Measurements from ENCODE around the gene FGD4. TPM values are rescaled to one million over a fixed set of nuclear protein-coding genes. Genes with fewer than 3 reads are reported as not detected.

The FGD4 gene
- total and polyA plus RNA-seq, 2 donors from 2014 or later: 4.9 to 55.5 TPM

- Histone ChIP-seq H3K27me3 (ENCODE audit: control insufficient read depth, insufficient read depth, low read length) (no peaks in the 10 kb centered on the region), H3K9ac (ENCODE audit: low read length in 3 of 3) (no peak overlapping the region), H3K4me3 (ENCODE audit: low read length in 3 of 3) (no peak overlapping the region), H3K27ac (ENCODE audit: low read depth in 2 of 2, low read length in 2 of 2) (no peak overlapping the region), H3K36me3 (ENCODE audit: control insufficient read depth in 2 of 3, insufficient read depth in 3 of 3, low read length in 3 of 3) (no peaks in the 10 kb centered on the region), H3K4me1 (ENCODE audit: control insufficient read depth in 2 of 3, insufficient read depth in 2 of 3, low read depth in 1 of 3, low read length in 3 of 3) (peaks cover 0 to 31% (median 26%) of the 10 kb centered on the region in 3 donors), H3K9me3 (ENCODE audit: control insufficient read depth in 2 of 3, insufficient read depth in 1 of 3, low read length in 3 of 3) (no peaks in the 10 kb centered on the region)
- DNase-seq: no peak
- TF ChIP-seq CTCF (IDR thresholded peaks at IDR 0.05; ENCODE audit: borderline replicate concordance, extremely low read depth, insufficient read depth): no peak
- FAIRE-seq: no peak
- intact Hi-C loops (cut with DNase I): no loop called here
Measured at GRCh38 chr12:32551058-32551457, 151.7 kb downstream of the FGD4 start.

GRCh38 chr12:32558903-32559302 is 159.5 kb downstream of the FGD4 start:
- intact Hi-C loops (cut with DNase I): no loop called here
- H3K27me3 ChIP-seq (ENCODE audit: control insufficient read depth, insufficient read depth, low read length): no peaks in the 10 kb centered on the region
- no peak for DNase-seq
- TF ChIP-seq CTCF (IDR thresholded peaks at IDR 0.05; ENCODE audit: borderline replicate concordance, extremely low read depth, insufficient read depth): no peak
- H3K4me1 ChIP-seq (ENCODE audit: control insufficient read depth in 2 of 3, insufficient read depth in 2 of 3, low read depth in 1 of 3, low read length in 3 of 3): peaks cover 0 to 13% (median 2%) of the 10 kb centered on the region in 3 donors
- no peak overlapping the region for H3K4me3 ChIP-seq (ENCODE audit: low read length in 3 of 3)
- no peaks in the 10 kb centered on the region for H3K36me3 ChIP-seq (ENCODE audit: control insufficient read depth in 2 of 3, insufficient read depth in 3 of 3, low read length in 3 of 3)
- H3K9ac ChIP-seq (ENCODE audit: low read length in 3 of 3): no peak overlapping the region
- H3K9me3 ChIP-seq (ENCODE audit: control insufficient read depth in 2 of 3, insufficient read depth in 1 of 3, low read length in 3 of 3): no peaks in the 10 kb centered on the region
- no peak overlapping the region for H3K27ac ChIP-seq (ENCODE audit: low read depth in 2 of 2, low read length in 2 of 2)
- no peak for FAIRE-seq

- H3K9me3 ChIP-seq (ENCODE audit: control insufficient read depth in 2 of 3, insufficient read depth in 1 of 3, low read length in 3 of 3): no peaks in the 10 kb centered on the region
- no peak overlapping the region for H3K4me3 ChIP-seq (ENCODE audit: low read length in 3 of 3)
- no peak for FAIRE-seq
- intact Hi-C loops (cut with DNase I): no loop called here
- no peaks in the 10 kb centered on the region for H3K27me3 ChIP-seq (ENCODE audit: control insufficient read depth, insufficient read depth, low read length)
- no peak overlapping the region for H3K27ac ChIP-seq (ENCODE audit: low read depth in 2 of 2, low read length in 2 of 2)
- no peak overlapping the region for H3K9ac ChIP-seq (ENCODE audit: low read length in 3 of 3)
- no peak for TF ChIP-seq CTCF (IDR thresholded peaks at IDR 0.05; ENCODE audit: borderline replicate concordance, extremely low read depth, insufficient read depth)
- no peak for DNase-seq
- H3K4me1 ChIP-seq (ENCODE audit: control insufficient read depth in 2 of 3, insufficient read depth in 2 of 3, low read depth in 1 of 3, low read length in 3 of 3): peaks cover 0 to 13% (median 2%) of the 10 kb centered on the region in 3 donors
- peaks cover 0 to 5% (median 4%) of the 10 kb centered on the region in 3 donors for H3K36me3 ChIP-seq (ENCODE audit: control insufficient read depth in 2 of 3, insufficient read depth in 3 of 3, low read length in 3 of 3)
Measured at GRCh38 chr12:32559434-32559833, 160.1 kb downstream of the FGD4 start.

- H3K27ac ChIP-seq (ENCODE audit: low read depth in 2 of 2, low read length in 2 of 2): no peak overlapping the region
- H3K4me3 ChIP-seq (ENCODE audit: low read length in 3 of 3): no peak overlapping the region
- DNase-seq (no peak), FAIRE-seq (no peak)
- no peaks in the 10 kb centered on the region for H3K9me3 ChIP-seq (ENCODE audit: control insufficient read depth in 2 of 3, insufficient read depth in 1 of 3, low read length in 3 of 3)
- peaks cover 0 to 13% (median 2%) of the 10 kb centered on the region in 3 donors for H3K4me1 ChIP-seq (ENCODE audit: control insufficient read depth in 2 of 3, insufficient read depth in 2 of 3, low read depth in 1 of 3, low read length in 3 of 3)
- no peak for TF ChIP-seq CTCF (IDR thresholded peaks at IDR 0.05; ENCODE audit: borderline replicate concordance, extremely low read depth, insufficient read depth)
- intact Hi-C loops (cut with DNase I): no loop called here
- H3K36me3 ChIP-seq (ENCODE audit: control insufficient read depth in 2 of 3, insufficient read depth in 3 of 3, low read length in 3 of 3): peaks cover 0 to 5% (median 4%) of the 10 kb centered on the region in 3 donors
- H3K9ac ChIP-seq (ENCODE audit: low read length in 3 of 3): no peak overlapping the region
- H3K27me3 ChIP-seq (ENCODE audit: control insufficient read depth, insufficient read depth, low read length): no peaks in the 10 kb centered on the region
Measured at GRCh38 chr12:32560520-32560919, 161.2 kb downstream of the FGD4 start.

All from kidney (tissue), 14 donors.